PC-3 (cell line): ENCODE measurements around the gene RALGAPA1.

Experiments used
- EZH2 ChIP-seq: fragments of 300-600 bp; sonication (generic); IDR thresholded peaks from one replicate; pipeline ENCODE4 v1.6.1; 2017; ENCODE audit warnings: antibody characterized with exemption, mild to moderate bottlenecking, low read length; ENCODE audit not compliant: unreplicated experiment
- EZH2phosphoT487 ChIP-seq: fragments of 300-600 bp; sonication (generic); IDR thresholded peaks from 2 replicates; pipeline ENCODE4 v1.6.1; 2018; ENCODE audit warnings: mild to moderate bottlenecking, antibody characterized with exemption, low read length, borderline replicate concordance
- TF ChIP-seq, protein P1 (sequence below): fragments of 300-600 bp; sonication (generic); conservative IDR thresholded peaks from 2 replicates; pipeline ENCODE4 v1.5.1; 2017; ENCODE audit warnings: antibody characterized with exemption, low read depth, mild to moderate bottlenecking, low read length

DNA sequence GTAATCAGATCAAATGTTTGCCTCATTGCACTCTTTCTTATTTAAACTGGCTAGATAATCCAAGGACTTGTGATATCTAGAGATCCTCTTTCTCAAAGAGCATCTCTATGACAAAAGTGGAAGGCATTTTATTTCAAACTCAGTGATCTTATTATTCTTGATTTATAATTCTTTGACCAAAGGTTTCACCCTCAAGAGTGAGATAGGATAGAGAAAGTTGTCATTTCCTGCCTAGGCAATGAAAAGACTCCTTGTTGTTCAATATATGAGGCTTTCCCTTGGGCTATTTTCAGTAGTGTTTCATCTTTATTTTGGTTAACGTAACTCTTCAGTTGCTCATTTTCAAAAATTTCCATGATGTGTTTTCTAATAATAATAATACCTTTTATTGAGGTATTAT, 293.2 kb downstream of the RALGAPA1 start:
- TF ChIP-seq, protein P1, sequence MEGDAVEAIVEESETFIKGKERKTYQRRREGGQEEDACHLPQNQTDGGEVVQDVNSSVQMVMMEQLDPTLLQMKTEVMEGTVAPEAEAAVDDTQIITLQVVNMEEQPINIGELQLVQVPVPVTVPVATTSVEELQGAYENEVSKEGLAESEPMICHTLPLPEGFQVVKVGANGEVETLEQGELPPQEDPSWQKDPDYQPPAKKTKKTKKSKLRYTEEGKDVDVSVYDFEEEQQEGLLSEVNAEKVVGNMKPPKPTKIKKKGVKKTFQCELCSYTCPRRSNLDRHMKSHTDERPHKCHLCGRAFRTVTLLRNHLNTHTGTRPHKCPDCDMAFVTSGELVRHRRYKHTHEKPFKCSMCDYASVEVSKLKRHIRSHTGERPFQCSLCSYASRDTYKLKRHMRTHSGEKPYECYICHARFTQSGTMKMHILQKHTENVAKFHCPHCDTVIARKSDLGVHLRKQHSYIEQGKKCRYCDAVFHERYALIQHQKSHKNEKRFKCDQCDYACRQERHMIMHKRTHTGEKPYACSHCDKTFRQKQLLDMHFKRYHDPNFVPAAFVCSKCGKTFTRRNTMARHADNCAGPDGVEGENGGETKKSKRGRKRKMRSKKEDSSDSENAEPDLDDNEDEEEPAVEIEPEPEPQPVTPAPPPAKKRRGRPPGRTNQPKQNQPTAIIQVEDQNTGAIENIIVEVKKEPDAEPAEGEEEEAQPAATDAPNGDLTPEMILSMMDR, result no peak
- no peak for TF ChIP-seq EZH2
- TF ChIP-seq EZH2phosphoT487, result no peak
